ENCODE data around the gene RNF180.

RNF180 gene

GRCh38 chr5:64165500-64166200, at the start of gene RNF180:
Gene RNF180 (plus strand): TSS chr5:64165843. CDS start chr5:64200808, 34,965 bp downstream.
- no peak for DNase-seq

- DNase-seq, result no peak
Observed at GRCh38 chr5:64125521-64125920, 40.1 kb upstream of the RNF180 start.

- DNase-seq, result no peak
Observed at GRCh38 chr5:64126202-64126741, 39.4 kb upstream of the RNF180 start.

- no peak for DNase-seq
Observed at GRCh38 chr5:64140018-64140417, 25.6 kb upstream of the RNF180 start.

GRCh38 chr5:64144425-64145215, 21.0 kb upstream of the RNF180 start:
- DNase-seq, result no peak

- no peak for DNase-seq
Observed at GRCh38 chr5:64145216-64145895, 20.3 kb upstream of the RNF180 start.

DNA sequence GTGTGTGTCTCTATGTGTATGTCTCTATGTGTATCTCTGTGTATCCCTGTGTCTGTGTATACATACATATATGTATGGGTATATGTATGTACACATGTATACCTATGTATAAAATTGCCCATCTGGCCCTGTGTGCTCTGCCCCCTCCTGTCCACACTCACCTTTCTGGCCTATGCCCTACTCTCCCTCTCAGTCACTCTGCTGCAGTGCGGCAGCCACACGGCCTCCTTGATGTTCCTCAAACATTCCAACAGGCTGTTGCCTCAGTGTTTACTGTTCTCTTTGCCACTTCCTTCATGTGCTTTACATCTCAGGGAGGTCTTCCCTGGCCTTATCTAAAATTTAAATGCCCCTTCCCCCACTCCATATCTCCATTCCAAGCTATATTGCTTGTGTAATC, 18.3 kb upstream of the RNF180 start:
- no peak for DNase-seq

- no peak for DNase-seq
Observed at GRCh38 chr5:64147849-64148441, 17.7 kb upstream of the RNF180 start.

DNA sequence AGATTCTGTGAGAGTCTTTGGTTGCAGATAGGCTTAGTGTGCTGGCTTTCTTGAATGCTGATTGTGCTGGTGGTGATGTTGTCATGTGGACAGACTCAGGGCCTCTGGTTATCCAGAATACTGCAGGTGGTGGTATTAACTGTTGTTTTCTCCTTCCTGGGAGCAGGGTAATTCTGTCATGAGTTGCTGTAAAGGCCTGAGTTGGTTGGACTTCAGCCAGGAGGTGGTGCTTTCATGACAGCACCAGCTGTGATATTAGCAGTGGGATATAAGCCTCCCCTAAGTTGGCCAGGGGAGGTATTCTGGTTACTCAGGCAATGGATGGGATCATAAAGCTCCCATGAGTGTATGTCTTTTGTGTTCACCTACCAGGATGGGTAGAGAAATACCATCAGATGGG, 16.4 kb upstream of the RNF180 start:
- no peak for DNase-seq

- no peak for DNase-seq
Observed at GRCh38 chr5:64149857-64150521, 15.7 kb upstream of the RNF180 start.

DNA sequence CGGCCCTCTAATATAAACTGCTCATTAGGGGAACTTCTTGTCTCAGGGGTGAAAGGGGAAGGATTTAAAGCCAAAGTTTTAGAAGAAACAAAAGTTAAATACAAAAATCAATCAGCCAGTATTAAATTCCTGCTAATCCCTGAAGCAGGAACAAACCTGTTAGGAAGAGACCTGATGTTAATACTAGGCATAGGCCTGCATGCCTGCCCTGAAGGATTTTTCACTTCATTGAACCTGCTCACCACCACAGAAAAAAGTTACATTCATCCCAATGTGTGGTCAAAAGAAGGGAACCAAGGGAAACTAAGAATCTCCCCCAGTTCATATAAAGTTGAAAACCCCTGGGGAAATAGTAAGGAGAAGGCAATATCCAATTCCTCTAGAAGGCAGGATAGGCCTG, 9.4 kb upstream of the RNF180 start:
- DNase-seq, result no peak

GRCh38 chr5:64158827-64159226, 6.8 kb upstream of the RNF180 start:
- DNase-seq, result no peak

DNA sequence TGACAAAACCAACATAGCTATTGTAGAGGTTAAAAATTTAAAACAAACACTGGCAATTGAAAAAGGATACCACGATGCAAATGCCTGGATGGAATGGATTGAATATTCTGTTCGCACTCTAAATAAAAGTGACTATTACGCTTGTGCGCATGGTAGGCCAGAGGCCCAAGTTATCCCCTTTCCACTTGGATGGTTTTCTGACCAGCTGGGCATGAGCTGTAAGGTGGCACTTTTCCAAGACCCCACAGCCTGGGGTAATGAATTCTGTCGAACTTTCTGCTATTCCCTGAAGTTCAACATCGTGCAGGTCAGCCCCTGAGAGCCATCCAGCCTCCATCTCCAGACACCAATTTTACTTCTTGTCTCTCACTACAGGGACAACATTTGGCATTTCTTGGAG, 5.4 kb upstream of the RNF180 start:
- no peak for DNase-seq

DNA sequence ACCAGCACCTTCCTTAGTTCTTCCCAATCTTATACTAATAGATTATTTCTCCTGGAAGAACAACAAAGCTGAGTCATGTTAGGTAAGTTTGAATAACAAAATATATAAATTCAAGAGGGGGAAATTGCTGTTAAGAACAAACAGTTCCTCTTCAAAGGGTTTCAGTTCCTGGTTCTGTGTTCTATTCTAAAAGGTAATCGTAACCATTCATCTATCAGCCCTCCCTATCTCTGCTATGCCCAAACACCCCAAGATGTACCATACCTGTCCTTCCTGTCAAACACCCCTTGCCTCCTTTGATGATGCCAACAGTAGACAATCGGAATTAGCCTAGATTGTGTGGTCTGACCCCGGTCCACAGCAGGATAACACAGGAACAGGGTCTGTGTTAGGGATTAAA, 4.2 kb upstream of the RNF180 start:
- no peak for DNase-seq

DNA sequence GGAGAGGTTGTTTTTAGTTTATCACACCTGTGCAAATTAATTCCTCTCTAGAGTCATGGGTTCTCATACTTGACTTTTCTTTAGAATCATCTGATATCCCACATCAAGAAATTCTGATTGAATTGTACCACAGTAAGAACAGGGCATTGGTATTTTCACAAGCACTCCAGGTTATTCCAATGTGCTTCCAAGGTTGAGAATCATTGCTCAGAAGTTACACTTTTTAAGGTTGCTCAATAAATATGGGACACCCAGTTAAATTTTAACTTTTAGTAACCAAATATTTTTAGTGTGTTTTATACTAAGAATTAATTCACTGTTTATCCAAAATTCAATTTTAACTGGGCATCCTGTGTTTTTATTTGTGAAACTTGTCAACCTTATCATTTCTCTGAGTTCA, 2.5 kb upstream of the RNF180 start:
- DNase-seq, result no peak

GRCh38 chr5:64163746-64164145, 1.9 kb upstream of the RNF180 start:
- no peak for DNase-seq

- DNase-seq, result no peak
Observed at GRCh38 chr5:64164166-64164565, 1.5 kb upstream of the RNF180 start.

DNA sequence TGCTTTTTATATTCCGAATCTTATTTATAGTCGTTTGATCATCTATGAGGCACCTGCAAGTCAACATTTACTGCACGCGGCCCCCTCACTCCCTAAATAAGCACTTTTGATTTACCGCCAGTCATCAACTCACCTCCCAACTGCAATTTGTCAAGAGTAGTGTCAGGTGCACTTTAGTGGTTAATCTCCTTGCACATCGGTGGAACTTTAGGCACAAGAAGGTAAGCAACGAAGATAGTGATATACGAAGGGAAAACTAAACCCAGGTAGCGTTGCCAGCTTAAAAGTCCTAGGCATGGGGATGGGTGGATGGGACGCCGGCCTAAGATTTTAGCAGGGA, 513 bp upstream of the RNF180 start:
- no peak for DNase-seq

DNA sequence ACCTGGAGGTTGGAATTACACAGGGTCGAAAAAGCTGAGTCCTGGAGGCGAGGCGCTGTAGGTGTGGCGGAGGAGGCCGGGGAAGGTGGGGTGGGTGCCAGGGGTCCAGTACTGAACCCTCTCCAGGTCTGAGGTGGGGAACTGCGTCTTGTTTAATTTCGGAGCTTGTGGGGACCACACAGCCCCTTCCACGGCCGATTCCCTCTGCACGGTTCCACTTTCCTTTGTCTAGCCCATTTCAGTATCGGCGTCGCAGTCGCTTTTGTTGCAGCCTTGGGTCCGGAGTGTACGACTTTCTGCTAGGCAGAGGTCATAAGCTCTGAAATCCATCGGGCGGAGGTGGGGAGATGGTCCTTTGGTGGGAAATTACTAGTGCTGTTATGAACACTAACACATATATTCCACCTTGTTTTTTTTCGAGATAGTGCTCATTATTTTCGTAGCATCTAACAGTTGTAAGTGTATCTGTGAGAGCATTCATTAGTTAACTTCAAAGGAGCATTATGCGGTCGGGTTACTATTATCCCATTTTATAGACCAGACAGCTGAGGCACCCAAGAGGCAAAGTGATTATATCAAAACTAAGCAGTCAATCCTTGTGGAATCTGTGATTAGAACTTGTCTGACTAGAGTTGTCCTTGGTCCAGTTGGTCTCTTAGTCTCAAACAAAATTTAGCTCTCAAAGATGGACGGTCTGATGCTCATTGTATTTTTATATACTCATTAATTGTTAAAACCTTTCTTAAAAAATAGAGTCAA, 737 bp downstream of the RNF180 start:
- no peak for DNase-seq

GRCh38 chr5:64176301-64176700, 10.7 kb downstream of the RNF180 start:
- DNase-seq, result no peak

DNA sequence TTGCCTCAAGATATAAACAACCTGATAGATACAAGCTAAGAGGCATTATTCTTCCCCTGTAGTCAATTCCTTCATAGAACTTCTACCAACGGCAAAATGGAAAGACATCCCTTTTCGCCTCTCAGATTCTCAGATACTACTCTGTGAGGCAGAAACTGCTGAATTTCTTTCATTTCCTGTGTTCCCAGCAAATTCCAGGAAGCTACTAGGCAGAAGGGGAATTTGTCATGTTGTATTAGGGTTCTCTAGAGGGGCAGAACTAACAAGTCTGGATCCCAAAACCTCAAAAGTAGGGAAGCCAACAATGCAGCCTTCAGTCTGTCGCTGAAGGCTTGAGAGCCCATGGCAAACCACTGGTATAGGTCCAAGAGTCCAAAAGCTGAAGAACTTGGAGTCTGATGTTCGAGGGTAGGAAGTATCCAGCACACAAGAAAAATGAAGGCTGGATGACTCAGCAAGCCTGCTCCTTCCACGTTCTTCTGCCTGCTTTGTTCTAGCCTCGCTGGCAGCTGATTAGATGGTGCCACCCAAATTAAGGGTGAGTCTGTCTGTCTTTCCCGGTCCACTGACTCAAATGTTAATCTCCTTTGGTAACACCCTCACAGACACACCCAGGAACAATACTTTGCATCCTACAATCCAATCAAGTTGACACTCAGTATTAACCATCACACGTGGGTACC, 15.2 kb downstream of the RNF180 start:
- no peak for DNase-seq

Data from CD4-positive, alpha-beta T cell treated with Interleukin-4 for 1 hour (primary cell).